GM12891 (cell line): Measurements from ENCODE around the gene LRRC70.
A peak's percentile ranks its signal among the peaks of the same experiment; 100 is the strongest.
"Not testable (repeated sequence)": the region's sequence is repeated elsewhere in the genome, so short reads cannot be mapped to it uniquely, and the experiment has no call there.

Experiments
- DNase-seq: peaks from one replicate; pipeline ENCODE4 v3.0.0; 2011; ENCODE audit warnings: low spot score; ENCODE audit not compliant: insufficient read length
- FAIRE-seq: peaks from 2 replicates; lab custom pipeline; 2011; peaks lifted over from hg19 to GRCh38; lab: Jason Lieb, UNC
- PAX5 ChIP-seq: IDR thresholded peaks from 2 replicates; pipeline ENCODE4 v1.6.1; 2011; ENCODE audit warnings: low read length, moderate library complexity, mild to moderate bottlenecking; ENCODE audit not compliant: insufficient read depth, severe bottlenecking
- POLR2A ChIP-seq: IDR thresholded peaks from 2 replicates; pipeline ENCODE4 v1.6.1; 2011; ENCODE audit warnings: low read depth, low read length, control low read depth
- POLR2AphosphoS5 ChIP-seq: IDR thresholded peaks from 2 replicates; pipeline ENCODE4 v1.6.1; 2011; ENCODE audit warnings: low read depth, low read length, control low read depth
- POU2F2 ChIP-seq: IDR thresholded peaks from 2 replicates; pipeline ENCODE4 v1.6.1; 2011; ENCODE audit warnings: low read depth, mild to moderate bottlenecking, control low read depth, low read length, moderate library complexity
- SPI1 ChIP-seq: IDR thresholded peaks from 2 replicates; pipeline ENCODE4 v1.6.1; 2011; ENCODE audit warnings: low read depth, low read length, control low read depth
- TAF1 ChIP-seq: IDR thresholded peaks from 2 replicates; pipeline ENCODE4 v1.6.1; 2011; ENCODE audit warnings: low read depth, low read length, control low read depth

Gene LRRC70

GRCh38 chr5:62621280-62621679 is 42.7 kb downstream of the LRRC70 start:
- no peak for DNase-seq
- no peak for TF ChIP-seq POLR2AphosphoS5
- TF ChIP-seq POU2F2, result no peak
- no peak for TF ChIP-seq TAF1
- no peak for TF ChIP-seq SPI1
- TF ChIP-seq PAX5, result no peak
- no peak for TF ChIP-seq POLR2A
- no peak for FAIRE-seq

GRCh38 chr5:62623271-62623670 is 44.7 kb downstream of the LRRC70 start:
- DNase-seq, result no peak
- TF ChIP-seq POU2F2 (no peak), TAF1 (no peak), PAX5 (no peak), SPI1 (no peak), POLR2A (no peak), POLR2AphosphoS5 (no peak)
- FAIRE-seq, result no peak

GRCh38 chr5:62624436-62624835 is 45.8 kb downstream of the LRRC70 start:
- DNase-seq, FAIRE-seq: not testable (repeated sequence)

GRCh38 chr5:62626534-62626933 is 47.9 kb downstream of the LRRC70 start:
- DNase-seq, result no peak
- no peak for FAIRE-seq

GRCh38 chr5:62627121-62627520 is 48.5 kb downstream of the LRRC70 start:
- TF ChIP-seq POLR2A (no peak), POLR2AphosphoS5 (no peak), POU2F2 (no peak), SPI1 (no peak), TAF1 (no peak), PAX5 (no peak)
- FAIRE-seq (no peak), DNase-seq (no peak)

More at GRCh38 chr5:62626534-62626933, 47.9 kb downstream of the LRRC70 start:
- no peak for TF ChIP-seq PAX5
- no peak for TF ChIP-seq POU2F2
- TF ChIP-seq SPI1, result no peak
- no peak for TF ChIP-seq POLR2AphosphoS5
- TF ChIP-seq TAF1, result no peak
- TF ChIP-seq POLR2A, result no peak

- TF ChIP-seq POU2F2 (no peak), TAF1 (no peak), POLR2AphosphoS5 (no peak), SPI1 (no peak), PAX5 (no peak), POLR2A (no peak)
- FAIRE-seq (peak; percentile 31), DNase-seq (no peak)
Measured at GRCh38 chr5:62627901-62628300, 49.3 kb downstream of the LRRC70 start.
